ENCODE results near the gene C2orf76. TPM values are rescaled to one million over a fixed set of nuclear protein-coding genes. Genes with fewer than 3 reads are reported as not detected.

Gene C2orf76
- total RNA-seq, 1 experiment from 2014 or later: 18.6 TPM

GRCh38 chr2:119350311-119350998 is 16.2 kb downstream of the C2orf76 start:
- no peak for DNase-seq (ENCODE audit: low spot score)
- in situ Hi-C loops (cut with HindIII; ENCODE audit: low sequenced_read_pairs): no loop called here

DNA sequence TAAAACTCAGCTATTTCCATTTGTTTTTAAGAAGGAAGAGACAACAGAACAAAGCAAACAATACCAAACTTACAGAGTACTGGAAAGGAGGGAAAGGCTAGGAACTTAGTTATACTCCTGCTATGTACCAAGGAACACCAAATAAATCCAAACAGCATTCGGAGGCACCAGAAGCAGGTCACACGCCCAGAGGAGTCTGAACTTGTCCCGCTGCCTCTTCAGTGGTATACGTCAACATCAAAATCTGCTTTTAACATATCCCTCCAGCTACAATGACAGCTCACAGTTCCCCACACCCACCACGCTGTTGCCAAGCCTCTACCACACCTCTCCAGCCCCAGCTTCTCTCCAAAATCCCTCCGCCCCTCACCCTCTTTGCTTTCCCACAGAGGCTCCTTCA is 17.3 kb downstream of the C2orf76 start:
- in situ Hi-C loops (cut with HindIII; ENCODE audit: low sequenced_read_pairs): no loop called here
- no peak for DNase-seq (ENCODE audit: low spot score)

DNA sequence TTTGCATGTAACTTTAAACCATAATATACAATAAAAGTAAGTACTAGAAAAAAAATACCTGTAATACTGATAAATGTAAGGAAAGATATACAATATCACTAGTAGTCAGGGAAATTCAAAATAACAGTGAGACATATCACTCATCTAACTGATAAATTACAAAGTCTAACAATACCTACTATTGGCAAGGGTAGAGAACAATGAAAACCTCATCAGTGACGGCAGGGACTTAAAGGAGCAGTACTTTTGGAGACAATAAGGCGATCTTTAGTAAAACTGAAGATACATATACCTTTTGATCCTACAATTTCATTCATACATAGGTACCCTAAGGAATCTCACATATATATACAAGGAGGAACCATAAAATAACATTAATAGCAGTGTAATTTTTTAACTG is 24.9 kb downstream of the C2orf76 start:
- in situ Hi-C loops (cut with HindIII; ENCODE audit: low sequenced_read_pairs): no loop called here
- no peak for DNase-seq (ENCODE audit: low spot score)

GRCh38 chr2:119339562-119339923 is 27.1 kb downstream of the C2orf76 start:
- in situ Hi-C loops (cut with HindIII; ENCODE audit: low sequenced_read_pairs): no loop called here

GRCh38 chr2:119338826-119339561 is 27.6 kb downstream of the C2orf76 start:
- in situ Hi-C loops (cut with HindIII; ENCODE audit: low sequenced_read_pairs): no loop called here
- DNase-seq (ENCODE audit: low spot score): no peak

More at GRCh38 chr2:119339562-119339923, 27.1 kb downstream of the C2orf76 start:
- DNase-seq (ENCODE audit: low spot score): no peak

- no peak for DNase-seq (ENCODE audit: low spot score)
- in situ Hi-C loops (cut with HindIII; ENCODE audit: low sequenced_read_pairs): no loop called here
Measured at GRCh38 chr2:119338272-119338671, 28.4 kb downstream of the C2orf76 start.

DNA sequence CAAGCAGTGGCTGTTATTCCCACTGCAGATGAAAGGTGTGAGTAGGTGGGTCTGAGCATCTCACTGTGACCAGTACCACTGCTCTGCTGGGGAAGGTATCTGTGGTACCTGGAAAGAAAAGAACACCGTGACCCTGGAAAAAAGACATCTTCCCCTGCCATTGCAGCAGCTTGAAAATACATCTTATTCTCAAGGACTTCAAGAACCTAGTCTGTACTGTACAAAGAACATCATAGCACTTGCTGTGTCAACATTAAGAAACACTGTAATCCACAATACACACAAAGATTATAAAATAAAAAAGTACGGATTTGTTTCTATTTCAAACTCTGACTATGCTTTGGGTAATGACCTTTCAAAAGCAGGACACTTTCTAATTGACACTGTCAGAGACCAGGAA is 28.9 kb downstream of the C2orf76 start:
- in situ Hi-C loops (cut with HindIII; ENCODE audit: low sequenced_read_pairs): no loop called here
- DNase-seq (ENCODE audit: low spot score): no peak

DNA sequence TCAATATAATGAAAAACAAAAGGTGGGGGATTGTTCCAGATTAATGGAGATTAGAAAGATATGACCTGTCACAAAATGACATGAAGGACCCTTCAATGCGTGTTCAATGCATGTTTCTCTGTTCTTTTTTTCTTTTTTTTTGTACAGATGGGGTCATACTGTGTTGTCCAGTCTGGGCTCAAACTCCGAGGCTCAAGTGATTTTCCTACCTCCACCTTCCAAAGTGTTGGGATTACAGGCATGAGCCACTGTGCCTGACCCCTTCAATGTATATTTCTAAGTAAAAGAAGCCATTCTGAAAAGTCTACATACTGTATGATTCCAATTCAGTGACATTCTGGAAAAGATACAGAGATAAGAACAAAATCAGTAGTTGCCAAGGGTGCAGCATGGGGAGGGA is 32.8 kb downstream of the C2orf76 start:
- no peak for DNase-seq (ENCODE audit: low spot score)
- in situ Hi-C loops (cut with HindIII; ENCODE audit: low sequenced_read_pairs): no loop called here

DNA sequence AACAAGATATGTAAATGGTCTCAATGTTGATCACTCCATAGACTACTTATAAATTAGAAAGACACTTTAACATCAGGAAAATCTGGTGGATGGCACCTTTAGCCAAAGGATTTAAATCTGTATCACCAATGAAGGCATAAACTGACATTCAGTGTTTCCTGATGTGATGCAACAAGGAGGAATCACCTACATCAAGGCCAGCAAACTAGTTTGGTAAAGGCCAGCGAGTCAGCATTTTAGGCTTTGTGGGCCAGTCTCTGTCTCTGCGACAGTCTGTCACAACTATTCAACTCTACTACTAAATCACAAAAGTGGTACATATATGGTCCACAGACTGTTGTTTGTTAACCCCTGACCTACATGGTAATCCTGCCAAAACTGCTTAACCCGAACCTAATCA is 33.3 kb downstream of the C2orf76 start:
- no peak for DNase-seq (ENCODE audit: low spot score)
- in situ Hi-C loops (cut with HindIII; ENCODE audit: low sequenced_read_pairs): no loop called here

GRCh38 chr2:119332953-119333352 is 33.7 kb downstream of the C2orf76 start:
- in situ Hi-C loops (cut with HindIII; ENCODE audit: low sequenced_read_pairs): no loop called here
- no peak for DNase-seq (ENCODE audit: low spot score)

- no peak for DNase-seq (ENCODE audit: low spot score)
- in situ Hi-C loops (cut with HindIII; ENCODE audit: low sequenced_read_pairs): no loop called here
Measured at GRCh38 chr2:119327431-119327830, 39.2 kb downstream of the C2orf76 start.

DNA sequence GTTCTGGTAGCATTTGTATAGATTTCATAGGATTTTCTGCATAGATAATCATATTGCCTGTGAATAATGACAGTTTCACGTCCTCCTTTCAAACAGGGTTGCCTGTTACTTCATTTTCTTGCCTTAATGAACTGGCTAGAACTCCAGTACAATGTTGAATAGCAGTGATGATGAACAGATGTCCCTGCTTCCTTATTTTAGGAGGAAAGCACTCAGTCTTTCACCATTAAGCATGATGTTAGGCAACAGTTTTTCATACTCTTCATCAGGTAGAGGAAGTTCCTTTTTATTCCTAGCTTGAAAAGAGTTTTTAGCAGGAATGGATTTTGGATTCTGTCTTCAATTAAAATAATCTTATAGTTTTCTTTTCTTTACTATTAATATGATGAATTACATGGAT is 39.7 kb downstream of the C2orf76 start:
- in situ Hi-C loops (cut with HindIII; ENCODE audit: low sequenced_read_pairs): no loop called here
- no peak for DNase-seq (ENCODE audit: low spot score)

GRCh38 chr2:119324685-119325270 is 41.9 kb downstream of the C2orf76 start:
- in situ Hi-C loops (cut with HindIII; ENCODE audit: low sequenced_read_pairs): no loop called here
- no peak for DNase-seq (ENCODE audit: low spot score)

DNA sequence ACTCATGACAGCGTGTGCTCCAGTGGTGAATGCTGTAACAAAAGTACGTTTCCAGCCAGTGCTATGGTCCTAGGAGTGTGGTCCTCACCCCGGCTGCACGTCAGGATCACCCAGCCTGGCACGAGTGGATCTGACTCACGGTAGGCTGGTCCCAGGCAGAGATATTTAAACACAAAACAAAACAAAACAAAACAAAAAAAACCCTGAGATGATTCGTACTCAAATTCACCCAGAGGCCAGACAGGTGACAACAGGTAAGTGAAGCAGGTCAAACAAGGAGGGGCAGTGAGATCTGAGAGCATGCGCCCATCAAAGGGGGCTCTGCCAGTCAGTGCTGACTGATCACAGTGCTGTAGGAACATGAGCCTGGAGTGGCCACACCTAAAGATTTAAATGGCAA is 43.2 kb downstream of the C2orf76 start:
- in situ Hi-C loops (cut with HindIII; ENCODE audit: low sequenced_read_pairs): no loop called here
- no peak for DNase-seq (ENCODE audit: low spot score)

DNA sequence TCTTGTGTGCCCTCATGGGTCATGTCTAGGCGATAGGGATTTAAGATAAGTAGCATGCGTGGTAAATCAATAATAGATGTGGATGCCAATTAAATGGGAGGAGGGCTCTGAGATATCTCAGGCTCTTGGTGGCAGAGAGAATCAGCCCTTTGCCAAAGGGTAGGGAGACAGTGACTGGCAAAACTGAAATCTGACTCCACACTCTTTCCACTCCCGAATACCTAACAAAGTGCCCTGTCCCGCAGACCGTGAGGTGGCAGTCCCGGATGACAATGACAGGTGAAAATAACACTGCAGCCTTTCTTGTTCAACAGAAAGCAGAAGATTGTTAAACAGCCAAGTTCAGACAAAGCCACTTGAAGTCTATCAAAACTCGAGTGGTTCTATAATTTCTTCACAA is 47.0 kb downstream of the C2orf76 start:
- no peak for DNase-seq (ENCODE audit: low spot score)
- in situ Hi-C loops (cut with HindIII; ENCODE audit: low sequenced_read_pairs): no loop called here

DNA sequence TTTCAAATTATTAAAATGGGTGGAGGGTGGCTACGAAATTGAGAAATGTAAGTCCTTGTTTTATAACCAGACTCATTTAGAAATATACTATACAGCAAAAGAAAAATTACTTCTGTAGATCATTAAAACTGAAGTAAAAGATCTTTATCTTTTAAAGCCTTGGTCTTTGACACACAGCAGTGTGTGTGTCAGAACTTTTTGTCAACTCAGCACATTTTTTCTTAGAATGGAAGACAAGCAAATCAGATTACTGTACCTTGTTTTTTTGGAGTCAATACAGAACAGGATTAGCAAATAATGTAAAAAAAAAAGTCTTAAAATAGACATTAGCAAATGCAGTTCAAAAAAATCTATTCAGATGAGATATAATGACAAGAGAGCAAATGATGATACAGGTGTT is 49.1 kb downstream of the C2orf76 start:
- in situ Hi-C loops (cut with HindIII; ENCODE audit: low sequenced_read_pairs): no loop called here
- DNase-seq (ENCODE audit: low spot score): no peak

DNA sequence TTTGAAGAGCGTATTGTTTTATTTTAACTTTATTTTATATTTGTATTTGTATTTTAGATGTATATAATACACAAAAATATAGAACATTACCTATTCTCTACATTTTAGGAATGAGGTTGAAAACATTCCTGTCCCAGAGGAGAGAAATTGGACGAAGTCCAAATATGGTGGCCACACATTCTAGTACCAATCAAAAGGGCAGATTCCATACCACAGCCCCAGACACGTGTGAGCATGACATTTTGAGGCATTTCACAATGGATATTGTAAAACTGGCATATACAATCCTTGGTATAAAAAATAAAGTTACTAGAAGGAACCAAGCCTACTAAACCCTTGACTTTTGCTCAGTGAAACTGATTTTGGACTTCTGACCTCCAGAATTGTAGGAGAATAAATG is 50.6 kb downstream of the C2orf76 start:
- no peak for DNase-seq (ENCODE audit: low spot score)
- in situ Hi-C loops (cut with HindIII; ENCODE audit: low sequenced_read_pairs): no loop called here

DNA sequence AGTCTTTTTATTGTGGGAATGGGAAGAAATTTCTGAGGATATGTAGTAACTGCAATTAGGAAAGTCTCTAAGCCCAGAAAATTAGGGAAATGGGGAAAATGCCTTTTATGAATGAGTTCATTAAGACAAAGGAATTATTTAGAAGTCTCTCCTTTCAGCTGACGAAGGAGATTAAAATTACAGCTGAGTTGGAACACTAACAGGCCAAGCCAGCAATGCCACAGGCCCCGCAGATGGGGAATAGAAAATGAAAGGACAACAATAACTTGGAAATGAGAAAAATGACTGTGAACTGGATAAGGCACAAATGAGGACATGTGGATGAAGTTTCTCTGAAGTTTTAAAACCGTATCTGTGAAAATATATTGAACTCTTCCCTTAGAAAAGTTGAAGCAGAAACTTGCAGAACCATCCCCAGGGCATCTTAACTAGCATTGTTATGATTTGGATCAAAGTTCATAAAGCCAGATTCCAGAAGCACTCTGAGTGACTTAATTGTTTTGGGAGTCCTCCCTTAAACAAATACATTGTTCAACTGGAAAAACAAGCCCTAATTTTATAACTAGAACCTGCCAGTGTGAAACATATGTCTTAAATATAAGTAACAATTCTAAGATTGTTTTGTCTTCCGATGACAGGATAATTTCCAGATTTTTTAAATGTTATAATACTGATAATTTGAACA is 51.3 kb downstream of the C2orf76 start:
- in situ Hi-C loops (cut with HindIII; ENCODE audit: low sequenced_read_pairs): no loop called here
- no peak for DNase-seq (ENCODE audit: low spot score)

DNA sequence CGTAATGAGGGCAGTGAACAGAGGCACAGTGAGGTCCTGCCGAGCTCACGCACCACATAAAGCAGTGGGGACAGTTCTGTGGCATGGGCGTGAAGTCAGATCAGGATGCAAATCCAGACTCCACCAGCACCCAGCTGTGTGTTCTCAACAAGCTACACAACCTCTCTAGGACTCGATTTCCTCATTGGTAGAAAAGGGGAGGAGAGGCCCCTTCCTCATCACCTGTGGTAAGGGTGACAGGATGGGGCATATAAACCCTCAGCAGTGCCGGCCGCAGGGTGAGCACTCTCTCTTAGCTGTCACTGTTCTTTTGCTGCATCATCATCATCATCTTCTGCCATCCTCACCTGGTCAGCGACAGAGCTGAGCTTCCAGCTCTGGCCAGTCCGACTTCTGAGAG is 54.8 kb downstream of the C2orf76 start:
- in situ Hi-C loops (cut with HindIII; ENCODE audit: low sequenced_read_pairs): no loop called here
- DNase-seq (ENCODE audit: low spot score): no peak

DNA sequence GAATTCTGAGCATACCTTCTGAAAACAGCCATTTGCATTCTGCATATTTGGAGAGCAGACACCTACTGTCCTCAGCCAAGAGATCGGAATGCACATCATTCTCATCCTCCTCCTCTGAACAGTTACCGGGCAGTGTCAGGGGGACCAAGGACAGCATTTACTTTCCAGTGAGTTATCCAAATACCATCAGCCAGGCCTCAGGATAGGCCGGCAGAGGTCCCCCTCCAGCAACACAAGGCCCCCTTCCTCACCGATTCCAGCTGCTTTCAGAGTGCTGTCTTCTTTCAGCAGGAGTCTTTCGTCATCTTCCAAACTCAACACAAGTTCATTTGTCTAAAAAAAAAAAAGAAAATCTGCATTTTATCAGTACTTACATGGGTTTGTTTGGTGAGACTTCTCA is 55.3 kb downstream of the C2orf76 start:
- DNase-seq (ENCODE audit: low spot score): no peak
- in situ Hi-C loops (cut with HindIII; ENCODE audit: low sequenced_read_pairs): no loop called here
